HEK293T (cell line): Measurements from ENCODE around the gene SNCA.

Source experiments
- CTCF ChIA-PET: fragments of 350-600 bp; formaldehyde crosslinking; extraction: SDS; loops from one replicate; lab custom pipeline; 2021; ENCODE audit warnings: antibody characterized with exemption, inconsistent platforms; lab: Yijun Ruan, JAX
- POLR2A ChIA-PET: fragments of 350-600 bp; formaldehyde crosslinking; extraction: SDS; loops from one replicate; lab custom pipeline; 2020; ENCODE audit warnings: antibody characterized with exemption, inconsistent platforms; lab: Yijun Ruan, JAX
- DNase-seq: peaks from one replicate; pipeline ENCODE4 v3.0.0; 2012; ENCODE audit warnings: mixed read lengths; ENCODE audit errors: extremely low spot score
- ARNT ChIP-seq: fragments of 450-650 bp; IDR thresholded peaks from 2 replicates; pipeline ENCODE4 v1.6.1; 2017; ENCODE audit warnings: mild to moderate bottlenecking
- BHLHE40 ChIP-seq: fragments of 450-650 bp; IDR thresholded peaks from 2 replicates; pipeline ENCODE4 v1.6.1; 2016; ENCODE audit warnings: mild to moderate bottlenecking, moderate library complexity, borderline replicate concordance
- CTBP1 ChIP-seq: fragments of 450-650 bp; IDR thresholded peaks from 2 replicates; pipeline ENCODE4 v1.6.1; 2016; ENCODE audit warnings: borderline replicate concordance
- ELF4 ChIP-seq: fragments of 450-650 bp; IDR thresholded peaks from 2 replicates; pipeline ENCODE4 v1.6.1; 2017; ENCODE audit warnings: antibody characterized with exemption
- FOXA1 ChIP-seq: fragments of 450-650 bp; IDR thresholded peaks from 2 replicates; pipeline ENCODE4 v1.6.1; 2016; ENCODE audit warnings: mild to moderate bottlenecking
- FOXK2 ChIP-seq: fragments of 450-650 bp; IDR thresholded peaks from 2 replicates; pipeline ENCODE4 v1.6.1; 2016; ENCODE audit warnings: mild to moderate bottlenecking
- FOXM1 ChIP-seq: fragments of 450-650 bp; IDR thresholded peaks from 2 replicates; pipeline ENCODE4 v1.6.1; 2017; ENCODE audit warnings: mild to moderate bottlenecking, borderline replicate concordance
- HDGF ChIP-seq: fragments of 450-650 bp; IDR thresholded peaks from 2 replicates; pipeline ENCODE4 v1.6.1; 2017; ENCODE audit warnings: antibody characterized with exemption, borderline replicate concordance
- L3MBTL2 ChIP-seq: fragments of 450-650 bp; conservative IDR thresholded peaks from 2 replicates; pipeline ENCODE4 v1.6.1; 2016; ENCODE audit warnings: mild to moderate bottlenecking
- LEF1 ChIP-seq: fragments of 450-650 bp; IDR thresholded peaks from 2 replicates; pipeline ENCODE4 v1.6.1; 2017; ENCODE audit warnings: mild to moderate bottlenecking, borderline replicate concordance
- NFRKB ChIP-seq: fragments of 450-650 bp; IDR thresholded peaks from 2 replicates; pipeline ENCODE4 v1.6.1; 2016; ENCODE audit warnings: mild to moderate bottlenecking, moderate library complexity
- SP1 ChIP-seq: fragments of 450-650 bp; IDR thresholded peaks from 2 replicates; pipeline ENCODE4 v1.6.1; 2017
- SUZ12 ChIP-seq: fragments of 450-650 bp; IDR thresholded peaks from 2 replicates; pipeline ENCODE4 v1.6.1; 2016; ENCODE audit warnings: mild to moderate bottlenecking
- TARDBP ChIP-seq: fragments of 450-650 bp; IDR thresholded peaks from 2 replicates; pipeline ENCODE4 v1.6.1; 2016
- ZNF384 ChIP-seq: fragments of 450-650 bp; IDR thresholded peaks from 2 replicates; pipeline ENCODE4 v1.6.1; 2016
- TF ChIP-seq, protein P1 (sequence below): fragments of 450-650 bp; IDR thresholded peaks from 2 replicates; pipeline ENCODE4 v1.6.1; 2016

The SNCA gene

DNA sequence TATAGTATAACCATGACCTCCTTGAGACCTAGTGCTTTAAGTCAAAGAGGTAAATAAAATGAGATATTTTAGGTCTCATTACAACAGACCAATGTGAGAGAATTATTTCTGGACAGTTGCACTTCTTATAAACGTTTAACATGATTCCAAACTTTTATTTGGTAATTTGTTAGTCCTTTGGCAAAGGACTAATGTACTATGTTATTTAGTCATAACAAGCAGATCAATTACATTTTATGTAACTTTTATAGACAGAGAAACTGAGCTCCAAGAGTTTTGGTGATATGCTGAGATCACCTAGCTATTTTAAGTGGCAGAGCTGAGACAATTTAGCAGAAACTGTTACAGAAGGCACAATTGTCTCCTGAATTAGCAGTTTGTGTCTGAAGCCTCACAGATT lies 2.6 kb upstream of the SNCA start:
- no peak for DNase-seq
- CTCF ChIA-PET = no interaction called here
- TF ChIP-seq BHLHE40 = no peak
- no peak for TF ChIP-seq NFRKB
- TF ChIP-seq L3MBTL2 = no peak
- TF ChIP-seq ARNT = no peak
- TF ChIP-seq FOXK2 = no peak
- TF ChIP-seq SP1 = no peak
- no peak for TF ChIP-seq LEF1
- no peak for TF ChIP-seq FOXM1
- no peak for TF ChIP-seq ELF4
- TF ChIP-seq ZNF384 = no peak
- TF ChIP-seq SUZ12 = no peak
- TF ChIP-seq TARDBP = no peak
- TF ChIP-seq, protein P1, sequence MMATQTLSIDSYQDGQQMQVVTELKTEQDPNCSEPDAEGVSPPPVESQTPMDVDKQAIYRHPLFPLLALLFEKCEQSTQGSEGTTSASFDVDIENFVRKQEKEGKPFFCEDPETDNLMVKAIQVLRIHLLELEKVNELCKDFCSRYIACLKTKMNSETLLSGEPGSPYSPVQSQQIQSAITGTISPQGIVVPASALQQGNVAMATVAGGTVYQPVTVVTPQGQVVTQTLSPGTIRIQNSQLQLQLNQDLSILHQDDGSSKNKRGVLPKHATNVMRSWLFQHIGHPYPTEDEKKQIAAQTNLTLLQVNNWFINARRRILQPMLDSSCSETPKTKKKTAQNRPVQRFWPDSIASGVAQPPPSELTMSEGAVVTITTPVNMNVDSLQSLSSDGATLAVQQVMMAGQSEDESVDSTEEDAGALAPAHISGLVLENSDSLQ = peak; percentile 81
- peak; percentile 88 for TF ChIP-seq CTBP1
- no peak for TF ChIP-seq HDGF
- TF ChIP-seq FOXA1 = no peak
- POLR2A ChIA-PET = no interaction called here

DNA sequence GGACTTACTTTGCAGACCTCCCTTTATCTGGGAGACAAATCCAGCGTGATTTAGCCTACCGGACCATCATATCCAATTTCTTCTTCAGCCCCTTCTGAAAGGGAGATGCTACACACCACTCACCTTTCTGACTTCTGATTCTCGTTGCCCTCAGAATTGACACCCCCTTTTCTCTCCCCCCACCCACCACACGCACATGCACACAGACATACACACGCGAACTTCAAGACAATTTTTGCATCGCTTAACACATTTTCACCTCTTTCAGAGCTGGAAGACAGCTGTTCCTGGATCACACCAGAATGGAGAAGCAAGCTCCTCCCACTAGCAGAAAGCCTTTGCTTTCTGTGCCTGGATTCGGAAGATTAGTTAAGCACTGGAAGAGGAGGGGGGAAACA lies 1.0 kb upstream of the SNCA start:
- peak; percentile 52 for DNase-seq
- TF ChIP-seq CTBP1 = 0 out of 2 replicates have a peak, but pooled peaks have one; percentile 19
- no peak for TF ChIP-seq HDGF
- ChIA-PET POLR2A (no interaction called here), CTCF (interaction anchor here (0.6 kb wide), 1 partner anchor 31 kb away, joined by 3 read pairs; no protein-coding TSS in a partner anchor)

DNA sequence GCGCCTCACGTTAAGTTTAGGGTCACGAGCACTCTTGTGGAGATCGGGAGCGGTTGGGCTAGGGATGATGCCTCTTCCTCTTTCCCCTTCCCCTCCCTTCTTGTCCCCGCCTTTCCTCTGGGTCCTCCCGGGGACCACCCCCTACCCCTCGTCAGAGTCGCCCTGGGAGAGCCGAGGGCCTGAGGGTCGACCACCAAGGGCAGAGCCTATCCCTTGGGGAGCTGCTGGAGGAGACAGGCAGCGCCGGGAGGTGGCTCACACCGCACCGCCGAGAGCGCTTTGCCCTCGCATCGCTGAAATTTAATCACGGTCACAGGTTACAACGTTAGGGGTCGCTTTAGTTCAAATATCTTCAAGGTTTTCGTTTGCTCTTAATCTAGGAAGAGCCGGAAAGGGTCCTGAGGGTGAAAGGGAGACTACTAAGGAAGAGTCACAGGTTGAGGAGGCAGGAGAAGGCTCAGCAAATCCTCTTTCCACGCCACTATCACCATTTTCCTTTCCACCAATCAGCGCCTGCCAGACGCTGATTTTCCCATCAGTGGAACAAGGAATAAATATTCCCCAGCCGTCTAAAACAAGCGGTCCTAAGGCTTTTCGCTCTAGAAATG lies 528 bp upstream of the SNCA start:
- ChIA-PET CTCF (interaction anchor here (0.6 kb wide), 1 partner anchor 32 kb away, joined by 3 read pairs; no protein-coding TSS in a partner anchor), POLR2A (no interaction called here)
- TF ChIP-seq ARNT (no peak), SP1 (no peak), L3MBTL2 (no peak), NFRKB (no peak), FOXK2 (no peak), CTBP1 (no peak; the same call in 1 of the 2 replicates), TARDBP (no peak), SUZ12 (no peak), FOXM1 (no peak), LEF1 (no peak), ZNF384 (no peak), HDGF (no peak)
- TF ChIP-seq, protein P1 = no peak
- peak; percentile 56 for DNase-seq

DNA sequence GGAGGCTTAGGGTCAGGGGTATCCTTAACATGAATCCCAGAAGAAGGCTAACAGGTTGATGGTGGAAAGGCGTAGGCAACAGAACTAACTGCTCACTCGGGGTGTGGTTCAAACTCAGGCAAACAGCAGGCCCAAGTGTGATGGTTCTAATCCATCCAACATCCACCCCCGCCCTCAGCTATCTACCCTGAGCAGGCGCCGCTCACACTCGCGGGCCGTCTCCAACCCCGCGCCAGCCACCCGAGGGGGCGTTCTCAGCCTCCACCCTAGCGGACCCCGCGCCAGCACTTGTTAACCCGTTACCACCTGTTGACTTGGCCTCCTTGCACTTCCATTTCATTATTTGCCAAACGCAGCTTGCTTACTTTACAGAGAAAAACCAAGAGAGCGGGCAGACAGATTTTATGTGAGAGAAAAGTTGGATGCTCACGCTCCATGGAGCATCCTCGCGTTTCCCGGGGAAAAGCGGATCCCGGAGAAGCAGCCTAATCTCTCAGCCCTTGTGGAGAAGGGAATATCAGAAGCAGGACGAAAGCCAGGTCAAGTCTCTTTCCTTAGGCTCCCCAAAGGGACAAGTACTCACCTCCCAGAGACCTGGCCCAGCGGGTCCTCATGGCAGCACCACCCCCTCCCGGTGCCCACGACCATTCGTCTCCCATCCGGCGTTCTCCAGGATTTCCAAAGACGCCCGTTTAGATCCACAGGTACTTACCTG lies 773 bp downstream of the SNCA start:
- ChIA-PET CTCF (no interaction called here), POLR2A (no interaction called here)
- TF ChIP-seq NFRKB (no peak), ELF4 (no peak), SUZ12 (no peak), HDGF (no peak), CTBP1 (no peak), FOXM1 (no peak), BHLHE40 (no peak), LEF1 (no peak), SP1 (no peak), TARDBP (no peak), ZNF384 (no peak), ARNT (no peak), FOXA1 (no peak), FOXK2 (no peak), L3MBTL2 (no peak)
- TF ChIP-seq, protein P1 = no peak
- no peak for DNase-seq

DNA sequence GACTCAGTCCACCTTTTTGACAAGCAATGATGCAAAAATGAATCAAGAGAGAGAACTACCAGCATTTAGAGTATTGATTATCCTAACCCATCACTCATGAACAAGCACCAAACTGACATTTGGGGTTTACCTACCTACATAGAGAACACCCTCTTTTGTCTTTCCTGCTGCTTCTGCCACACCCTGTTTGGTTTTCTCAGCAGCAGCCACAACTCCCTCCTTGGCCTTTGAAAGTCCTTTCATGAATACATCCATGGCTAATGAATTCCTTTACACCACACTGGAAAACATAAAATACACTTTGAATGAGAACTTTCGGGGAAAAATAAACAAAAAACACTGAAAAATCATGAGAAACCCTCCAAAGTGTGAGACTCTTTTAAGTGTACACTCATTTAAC lies 1.5 kb downstream of the SNCA start:
- POLR2A ChIA-PET = no interaction called here
- DNase-seq = no peak
- TF ChIP-seq HDGF (no peak), CTBP1 (no peak), FOXK2 (no peak), BHLHE40 (no peak), ZNF384 (no peak), ARNT (no peak), SP1 (no peak), FOXA1 (no peak), FOXM1 (no peak), TARDBP (no peak), L3MBTL2 (no peak), LEF1 (no peak), SUZ12 (no peak), ELF4 (no peak), NFRKB (no peak)
- TF ChIP-seq, protein P1 = no peak
- CTCF ChIA-PET = no interaction called here
